NB4 (cell line): Measurements from ENCODE around the gene HNF1A.

Experiments
- CTCF ChIP-seq: IDR thresholded peaks from one replicate; pipeline ENCODE4 v1.5.1; 2012; ENCODE audit warnings: low read depth, low read length
- MYC ChIP-seq: IDR thresholded peaks from 2 replicates; pipeline ENCODE4 v1.6.1; 2011; ENCODE audit warnings: low read depth, low read length

- TF ChIP-seq CTCF (no peak), MYC (no peak)
Measured at GRCh38 chr12:120989687-120990086, 11.3 kb downstream of the HNF1A start.
